Astrocyte (in vitro differentiated cells and primary cell): ENCODE data around the gene SYNGR2. TPM values are rescaled to one million over a fixed set of nuclear protein-coding genes. Genes with fewer than 3 reads are reported as not detected.
A peak's percentile ranks its signal among the peaks of the same experiment; 100 is the strongest.

Source experiments
- DNase-seq: peaks from one replicate; pipeline ENCODE4 v3.0.0-alpha.2; 2010; ENCODE audit warnings: low read depth
- FAIRE-seq: peaks from 2 replicates; lab custom pipeline; 2011; peaks lifted over from hg19 to GRCh38; lab: Jason Lieb, UNC
- H2AFZ ChIP-seq: 2 replicates; pipeline ENCODE4 v1.6.0; 2012; ENCODE audit warnings: low read depth, low read length, inconsistent platforms
- H3K27ac ChIP-seq: 2 replicates; pipeline ENCODE4 v1.5.1; 2011; ENCODE audit warnings: low read depth, low read length, inconsistent platforms
- H3K27me3 ChIP-seq: 2 replicates; pipeline ENCODE4 v1.6.0; 2011; ENCODE audit warnings: low read length, inconsistent platforms; ENCODE audit not compliant: insufficient read depth
- H3K36me3 ChIP-seq: 2 replicates; pipeline ENCODE4 v1.5.1; 2011; ENCODE audit warnings: low read length, inconsistent platforms; ENCODE audit not compliant: insufficient read depth
- H3K4me1 ChIP-seq: 2 replicates; pipeline ENCODE4 v1.5.1; 2011; ENCODE audit warnings: low read length, inconsistent platforms; ENCODE audit not compliant: insufficient read depth
- H3K4me2 ChIP-seq: 2 replicates; pipeline ENCODE4 v1.6.0; 2012; ENCODE audit warnings: low read length, inconsistent platforms
- H3K4me3 ChIP-seq: 2 replicates; pipeline ENCODE4 v1.5.1; 2011; ENCODE audit warnings: low read depth, mild to moderate bottlenecking, low read length, inconsistent platforms; ENCODE audit not compliant: insufficient read depth
- H3K79me2 ChIP-seq: 2 replicates; pipeline ENCODE4 v1.6.0; 2012; ENCODE audit warnings: mild to moderate bottlenecking, low read length, inconsistent platforms; ENCODE audit not compliant: insufficient read depth
- H3K9ac ChIP-seq: 2 replicates; pipeline ENCODE4 v1.6.0; 2012; ENCODE audit warnings: mild to moderate bottlenecking, low read length, inconsistent platforms
- H3K9me3 ChIP-seq: 2 replicates; pipeline ENCODE4 v1.5.1; 2012; ENCODE audit warnings: low read depth, mild to moderate bottlenecking, low read length, inconsistent platforms; ENCODE audit not compliant: insufficient read depth
- H4K20me1 ChIP-seq: 2 replicates; pipeline ENCODE4 v1.6.0; 2012; ENCODE audit warnings: low read length, inconsistent platforms; ENCODE audit not compliant: insufficient read depth
- H3K27ac Mint-ChIP-seq: one replicate; pipeline ENCODE4 v1.8.0; 2021; ENCODE audit warnings: mild to moderate bottlenecking, mixed read lengths; ENCODE audit not compliant: unreplicated experiment
- H3K27me3 Mint-ChIP-seq: one replicate; pipeline ENCODE4 v1.8.0; 2021; ENCODE audit warnings: low read depth, mixed read lengths; ENCODE audit not compliant: unreplicated experiment
- H3K36me3 Mint-ChIP-seq: one replicate; pipeline ENCODE4 v1.8.0; 2021; ENCODE audit warnings: low read depth, mixed read lengths; ENCODE audit not compliant: unreplicated experiment
- H3K4me1 Mint-ChIP-seq: one replicate; pipeline ENCODE4 v1.8.0; 2021; ENCODE audit warnings: low read depth, mixed read lengths; ENCODE audit not compliant: unreplicated experiment
- H3K4me3 Mint-ChIP-seq: one replicate; pipeline ENCODE4 v1.8.0; 2021; ENCODE audit warnings: mild to moderate bottlenecking, moderate library complexity, mixed read lengths; ENCODE audit not compliant: unreplicated experiment
- H3K9me3 Mint-ChIP-seq: one replicate; pipeline ENCODE4 v1.8.0; 2021; ENCODE audit warnings: mild to moderate bottlenecking, mixed read lengths; ENCODE audit not compliant: unreplicated experiment
- CTCF ChIP-seq: IDR thresholded peaks from 2 replicates; pipeline ENCODE4 v1.5.1; 2011; ENCODE audit warnings: low read depth, mild to moderate bottlenecking, inconsistent platforms, low read length, moderate library complexity; ENCODE audit not compliant: insufficient read depth
- EZH2 ChIP-seq: IDR thresholded peaks from 2 replicates; pipeline ENCODE4 v1.6.1; 2012; ENCODE audit warnings: mild to moderate bottlenecking, low read length, inconsistent platforms; ENCODE audit not compliant: insufficient read depth
- total RNA-seq: library from RNA; stranded (reverse); gene quantifications from 2 replicates; pipeline ENCODE4 v1.2.1, GENCODE V29; 2021

The SYNGR2 gene
- total RNA-seq, 1 donor from 2014 or later = 82.2 TPM

GRCh38 chr17:78151514-78152008, 16.8 kb upstream of the SYNGR2 start:
- Histone ChIP-seq H2AFZ (no peak overlapping the region), H3K79me2 (no peaks in the 10 kb centered on the region), H3K4me3 (no peak overlapping the region), H3K4me2 (no peak overlapping the region), H3K27me3 (no peaks in the 10 kb centered on the region), H3K27ac (no peak overlapping the region), H3K9ac (no peak overlapping the region), H3K9me3 (no peaks in the 10 kb centered on the region), H3K36me3 (no peaks in the 10 kb centered on the region), H3K4me1 (no peaks in the 10 kb centered on the region), H4K20me1 (no peaks in the 10 kb centered on the region)
- Mint-ChIP-seq H3K27ac (peak overlapping the region; percentile 89), H3K4me1 (peaks cover 11% of the 10 kb centered on the region), H3K36me3 (no peaks in the 10 kb centered on the region), H3K4me3 (peak overlapping the region; percentile 14), H3K27me3 (peaks cover 3% of the 10 kb centered on the region), H3K9me3 (no peaks in the 10 kb centered on the region)
- no peak for DNase-seq
- no peak for TF ChIP-seq EZH2
- no peak for TF ChIP-seq CTCF
- FAIRE-seq = no peak

- no peak overlapping the region for H3K9ac ChIP-seq
- Mint-ChIP-seq H3K4me3 (no peak overlapping the region), H3K27me3 (no peaks in the 10 kb centered on the region), H3K9me3 (no peaks in the 10 kb centered on the region), H3K36me3 (no peaks in the 10 kb centered on the region), H3K27ac (no peak overlapping the region), H3K4me1 (peaks cover 17% of the 10 kb centered on the region)
- H3K36me3 ChIP-seq = no peaks in the 10 kb centered on the region
- H3K4me1 ChIP-seq = no peaks in the 10 kb centered on the region
- FAIRE-seq (no peak), DNase-seq (no peak)
- H4K20me1 ChIP-seq = no peaks in the 10 kb centered on the region
- no peaks in the 10 kb centered on the region for H3K9me3 ChIP-seq
- no peak overlapping the region for H3K4me2 ChIP-seq
- H3K27me3 ChIP-seq = no peaks in the 10 kb centered on the region
- no peak overlapping the region for H2AFZ ChIP-seq
- H3K79me2 ChIP-seq = no peaks in the 10 kb centered on the region
- TF ChIP-seq EZH2 (no peak), CTCF (no peak)
- no peak overlapping the region for H3K4me3 ChIP-seq
- no peak overlapping the region for H3K27ac ChIP-seq
These were observed 13.2 kb upstream of the SYNGR2 start for GRCh38 chr17:78154903-78155811.
